Astrocyte (in vitro differentiated cells and primary cell): ENCODE measurements around the gene CHST11. TPM values are rescaled to one million over a fixed set of nuclear protein-coding genes. Genes with fewer than 3 reads are reported as not detected.

Source experiments
- DNase-seq: peaks from one replicate; pipeline ENCODE4 v3.0.0-alpha.2; 2010; ENCODE audit warnings: low read depth
- FAIRE-seq: peaks from 2 replicates; lab custom pipeline; 2011; peaks lifted over from hg19 to GRCh38; lab: Jason Lieb, UNC
- H2AFZ ChIP-seq: 2 replicates; pipeline ENCODE4 v1.6.0; 2012; ENCODE audit warnings: low read depth, low read length, inconsistent platforms
- H3K27ac ChIP-seq: 2 replicates; pipeline ENCODE4 v1.5.1; 2011; ENCODE audit warnings: low read depth, low read length, inconsistent platforms
- H3K27me3 ChIP-seq: 2 replicates; pipeline ENCODE4 v1.6.0; 2011; ENCODE audit warnings: low read length, inconsistent platforms; ENCODE audit not compliant: insufficient read depth
- H3K36me3 ChIP-seq: 2 replicates; pipeline ENCODE4 v1.5.1; 2011; ENCODE audit warnings: low read length, inconsistent platforms; ENCODE audit not compliant: insufficient read depth
- H3K4me1 ChIP-seq: 2 replicates; pipeline ENCODE4 v1.5.1; 2011; ENCODE audit warnings: low read length, inconsistent platforms; ENCODE audit not compliant: insufficient read depth
- H3K4me2 ChIP-seq: 2 replicates; pipeline ENCODE4 v1.6.0; 2012; ENCODE audit warnings: low read length, inconsistent platforms
- H3K4me3 ChIP-seq: 2 replicates; pipeline ENCODE4 v1.5.1; 2011; ENCODE audit warnings: low read depth, mild to moderate bottlenecking, low read length, inconsistent platforms; ENCODE audit not compliant: insufficient read depth
- H3K79me2 ChIP-seq: 2 replicates; pipeline ENCODE4 v1.6.0; 2012; ENCODE audit warnings: mild to moderate bottlenecking, low read length, inconsistent platforms; ENCODE audit not compliant: insufficient read depth
- H3K9ac ChIP-seq: 2 replicates; pipeline ENCODE4 v1.6.0; 2012; ENCODE audit warnings: mild to moderate bottlenecking, low read length, inconsistent platforms
- H3K9me3 ChIP-seq: 2 replicates; pipeline ENCODE4 v1.5.1; 2012; ENCODE audit warnings: low read depth, mild to moderate bottlenecking, low read length, inconsistent platforms; ENCODE audit not compliant: insufficient read depth
- H4K20me1 ChIP-seq: 2 replicates; pipeline ENCODE4 v1.6.0; 2012; ENCODE audit warnings: low read length, inconsistent platforms; ENCODE audit not compliant: insufficient read depth
- H3K27ac Mint-ChIP-seq: one replicate; pipeline ENCODE4 v1.8.0; 2021; ENCODE audit warnings: mild to moderate bottlenecking, mixed read lengths; ENCODE audit not compliant: unreplicated experiment
- H3K27me3 Mint-ChIP-seq: one replicate; pipeline ENCODE4 v1.8.0; 2021; ENCODE audit warnings: low read depth, mixed read lengths; ENCODE audit not compliant: unreplicated experiment
- H3K36me3 Mint-ChIP-seq: one replicate; pipeline ENCODE4 v1.8.0; 2021; ENCODE audit warnings: low read depth, mixed read lengths; ENCODE audit not compliant: unreplicated experiment
- H3K4me1 Mint-ChIP-seq: one replicate; pipeline ENCODE4 v1.8.0; 2021; ENCODE audit warnings: low read depth, mixed read lengths; ENCODE audit not compliant: unreplicated experiment
- H3K4me3 Mint-ChIP-seq: one replicate; pipeline ENCODE4 v1.8.0; 2021; ENCODE audit warnings: mild to moderate bottlenecking, moderate library complexity, mixed read lengths; ENCODE audit not compliant: unreplicated experiment
- H3K9me3 Mint-ChIP-seq: one replicate; pipeline ENCODE4 v1.8.0; 2021; ENCODE audit warnings: mild to moderate bottlenecking, mixed read lengths; ENCODE audit not compliant: unreplicated experiment
- EZH2 ChIP-seq: IDR thresholded peaks from 2 replicates; pipeline ENCODE4 v1.6.1; 2012; ENCODE audit warnings: mild to moderate bottlenecking, low read length, inconsistent platforms; ENCODE audit not compliant: insufficient read depth
- total RNA-seq: library from RNA; stranded (reverse); gene quantifications from 2 replicates; pipeline ENCODE4 v1.2.1, GENCODE V29; 2021
- TF ChIP-seq, protein P1 (sequence below): IDR thresholded peaks from 2 replicates; pipeline ENCODE4 v1.5.1; 2011; ENCODE audit warnings: low read depth, mild to moderate bottlenecking, inconsistent platforms, low read length, moderate library complexity; ENCODE audit not compliant: insufficient read depth

The CHST11 gene
- total RNA-seq, 1 donor from 2014 or later: 30.2 TPM

DNA sequence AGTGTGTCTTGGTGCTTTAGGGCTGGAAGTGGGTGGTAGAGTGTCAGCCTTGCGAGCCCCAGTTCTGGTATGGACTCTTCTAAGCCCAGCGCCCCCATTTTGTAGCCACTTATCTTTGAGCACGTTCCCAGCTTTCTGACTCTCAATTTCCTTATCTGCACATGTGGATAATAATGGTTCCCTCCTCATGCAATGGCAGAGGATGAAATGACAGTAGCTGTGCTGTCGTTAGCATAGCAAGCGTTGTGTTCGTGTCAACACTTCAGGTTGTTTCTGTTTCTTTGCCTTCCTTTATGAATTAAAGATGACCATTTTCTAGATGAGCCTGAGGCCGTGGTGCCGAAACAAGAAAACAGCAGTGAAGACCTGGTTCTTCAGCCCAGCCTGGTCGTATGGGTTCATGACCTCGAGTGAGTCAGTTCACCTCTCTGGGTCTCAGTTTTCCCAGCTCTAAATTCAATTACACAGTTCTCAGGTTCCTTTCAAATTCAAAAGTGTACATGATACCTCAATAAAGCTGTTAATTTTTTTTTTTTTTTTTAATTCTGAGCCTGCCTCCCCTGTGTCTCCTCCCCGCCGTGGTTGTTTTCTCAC lies 268.3 kb downstream of the CHST11 start:
- FAIRE-seq: no peak

DNA sequence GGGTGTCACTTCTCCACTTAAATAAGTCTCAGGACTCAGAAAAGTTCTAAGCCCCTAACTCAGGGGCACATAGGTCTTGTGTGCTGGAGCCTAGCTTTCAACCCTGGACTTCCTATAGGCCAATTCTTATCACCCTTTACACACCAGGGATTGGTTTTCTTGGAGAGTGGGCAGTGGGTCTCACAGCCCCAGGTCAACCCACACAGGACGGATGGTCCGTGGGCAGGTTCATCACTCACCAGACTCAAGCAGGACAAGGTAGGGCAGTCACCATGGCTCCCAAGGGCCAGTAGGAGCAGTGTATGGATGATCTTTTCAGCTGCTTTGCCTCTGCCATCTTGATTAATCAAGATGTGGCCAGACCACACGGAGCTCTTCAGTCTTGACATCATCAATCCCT lies 268.9 kb downstream of the CHST11 start:
- Histone ChIP-seq H3K27me3 (no peaks in the 10 kb centered on the region), H4K20me1 (peaks cover 67% of the 10 kb centered on the region), H3K4me3 (no peak overlapping the region), H3K36me3 (no peaks in the 10 kb centered on the region), H3K4me1 (peaks cover 7% of the 10 kb centered on the region), H3K9ac (no peak overlapping the region), H3K9me3 (no peaks in the 10 kb centered on the region), H3K79me2 (peaks cover 2% of the 10 kb centered on the region), H3K4me2 (no peak overlapping the region), H3K27ac (no peak overlapping the region), H2AFZ (no peak overlapping the region)
- Mint-ChIP-seq H3K4me3 (no peak overlapping the region), H3K36me3 (peaks cover 7% of the 10 kb centered on the region), H3K4me1 (peaks cover 20% of the 10 kb centered on the region), H3K9me3 (no peaks in the 10 kb centered on the region), H3K27me3 (no peaks in the 10 kb centered on the region), H3K27ac (no peak overlapping the region)
- TF ChIP-seq EZH2: no peak
- TF ChIP-seq, protein P1, sequence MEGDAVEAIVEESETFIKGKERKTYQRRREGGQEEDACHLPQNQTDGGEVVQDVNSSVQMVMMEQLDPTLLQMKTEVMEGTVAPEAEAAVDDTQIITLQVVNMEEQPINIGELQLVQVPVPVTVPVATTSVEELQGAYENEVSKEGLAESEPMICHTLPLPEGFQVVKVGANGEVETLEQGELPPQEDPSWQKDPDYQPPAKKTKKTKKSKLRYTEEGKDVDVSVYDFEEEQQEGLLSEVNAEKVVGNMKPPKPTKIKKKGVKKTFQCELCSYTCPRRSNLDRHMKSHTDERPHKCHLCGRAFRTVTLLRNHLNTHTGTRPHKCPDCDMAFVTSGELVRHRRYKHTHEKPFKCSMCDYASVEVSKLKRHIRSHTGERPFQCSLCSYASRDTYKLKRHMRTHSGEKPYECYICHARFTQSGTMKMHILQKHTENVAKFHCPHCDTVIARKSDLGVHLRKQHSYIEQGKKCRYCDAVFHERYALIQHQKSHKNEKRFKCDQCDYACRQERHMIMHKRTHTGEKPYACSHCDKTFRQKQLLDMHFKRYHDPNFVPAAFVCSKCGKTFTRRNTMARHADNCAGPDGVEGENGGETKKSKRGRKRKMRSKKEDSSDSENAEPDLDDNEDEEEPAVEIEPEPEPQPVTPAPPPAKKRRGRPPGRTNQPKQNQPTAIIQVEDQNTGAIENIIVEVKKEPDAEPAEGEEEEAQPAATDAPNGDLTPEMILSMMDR: no peak
- FAIRE-seq: no peak
- DNase-seq: no peak

More for the DNA sequence above, 268.3 kb downstream of the CHST11 start:
- no peak overlapping the region for H3K27ac Mint-ChIP-seq
- Histone ChIP-seq H3K4me3 (no peak overlapping the region), H3K27me3 (no peaks in the 10 kb centered on the region), H3K79me2 (no peaks in the 10 kb centered on the region), H3K4me2 (no peak overlapping the region), H3K9me3 (no peaks in the 10 kb centered on the region), H3K36me3 (no peaks in the 10 kb centered on the region), H3K27ac (no peak overlapping the region), H2AFZ (no peak overlapping the region), H4K20me1 (peaks cover 67% of the 10 kb centered on the region), H3K4me1 (peaks cover 12% of the 10 kb centered on the region), H3K9ac (no peak overlapping the region)
- no peak for DNase-seq
- no peaks in the 10 kb centered on the region for H3K27me3 Mint-ChIP-seq
- peaks cover 20% of the 10 kb centered on the region for H3K4me1 Mint-ChIP-seq
- H3K9me3 Mint-ChIP-seq: no peaks in the 10 kb centered on the region
- peaks cover 6% of the 10 kb centered on the region for H3K36me3 Mint-ChIP-seq
- no peak for TF ChIP-seq EZH2
- TF ChIP-seq, protein P1: no peak
- no peak overlapping the region for H3K4me3 Mint-ChIP-seq

DNA sequence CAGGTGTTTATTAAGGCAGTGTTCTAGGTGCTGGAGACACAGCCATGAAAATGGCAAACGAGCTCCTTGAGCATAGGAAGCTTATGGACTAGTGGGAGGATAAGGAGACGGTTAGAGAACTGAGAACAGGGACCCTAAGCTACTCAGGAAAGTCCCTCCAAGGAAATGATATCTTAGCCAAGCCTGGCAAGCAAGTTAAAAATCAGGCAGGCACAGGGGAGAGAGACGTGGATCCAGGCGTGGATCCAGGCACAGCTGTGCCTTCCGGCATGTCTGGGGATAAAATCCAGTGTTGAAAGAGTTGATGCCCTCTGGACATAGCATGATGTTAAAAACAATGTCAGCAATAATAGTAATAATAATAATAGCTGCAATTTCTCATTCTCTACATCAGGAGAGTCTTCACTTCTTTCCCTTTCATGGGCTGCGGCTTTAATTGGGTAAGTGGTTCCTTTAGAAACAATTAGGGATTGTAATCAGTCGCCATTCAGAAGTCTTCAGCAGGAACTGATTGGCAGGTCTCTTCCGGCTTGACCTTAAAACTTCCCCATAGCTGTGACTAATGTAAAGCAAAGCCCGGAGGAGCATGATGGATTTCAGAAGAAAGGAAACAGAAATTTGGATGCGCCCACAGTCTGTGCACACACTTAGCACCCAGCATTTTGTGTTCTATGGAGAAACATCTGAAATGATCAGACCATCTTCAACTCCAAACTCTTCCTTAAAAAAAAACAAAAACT lies 271.1 kb downstream of the CHST11 start:
- Histone ChIP-seq H3K4me3 (no peak overlapping the region), H2AFZ (no peak overlapping the region), H3K27me3 (no peaks in the 10 kb centered on the region), H3K4me1 (no peaks in the 10 kb centered on the region), H3K79me2 (peaks cover 4% of the 10 kb centered on the region), H3K9me3 (no peaks in the 10 kb centered on the region), H3K36me3 (no peaks in the 10 kb centered on the region), H3K27ac (no peak overlapping the region), H3K4me2 (no peak overlapping the region), H4K20me1 (peaks cover 61% of the 10 kb centered on the region), H3K9ac (no peak overlapping the region)
- FAIRE-seq (no peak), DNase-seq (no peak)
- Mint-ChIP-seq H3K9me3 (no peaks in the 10 kb centered on the region), H3K27ac (no peak overlapping the region), H3K27me3 (no peaks in the 10 kb centered on the region), H3K36me3 (peaks cover 8% of the 10 kb centered on the region), H3K4me1 (peaks cover 14% of the 10 kb centered on the region), H3K4me3 (no peak overlapping the region)
- TF ChIP-seq, protein P1: no peak
- TF ChIP-seq EZH2: no peak
